SJCRH30 (cell line): ENCODE results near the gene C2orf15. TPM values are rescaled to one million over a fixed set of nuclear protein-coding genes. Genes with fewer than 3 reads are reported as not detected.

Experiments used
- DNase-seq, 2 experiments: peaks; one replicate each; pipeline ENCODE4 v3.0.0-alpha.2; 2015 to 2020
- H3K27ac ChIP-seq: fragments of 250-450 bp; sonication (Bioruptor Pico); 2 replicates; pipeline ENCODE4 v1.5.1; 2020; ENCODE audit warnings: mild to moderate bottlenecking, moderate library complexity
- H3K27me3 ChIP-seq: fragments of 250-450 bp; sonication (Bioruptor Pico); 2 replicates; pipeline ENCODE4 v1.5.1; 2020; ENCODE audit warnings: mild to moderate bottlenecking, moderate library complexity
- H3K36me3 ChIP-seq: fragments of 250-450 bp; sonication (Bioruptor Pico); 2 replicates; pipeline ENCODE4 v1.5.1; 2020; ENCODE audit warnings: mild to moderate bottlenecking, moderate library complexity
- H3K4me1 ChIP-seq: fragments of 250-450 bp; sonication (Bioruptor Pico); 2 replicates; pipeline ENCODE4 v1.5.1; 2020; ENCODE audit warnings: mild to moderate bottlenecking, moderate library complexity
- H3K4me3 ChIP-seq: fragments of 250-450 bp; sonication (Bioruptor Pico); 2 replicates; pipeline ENCODE4 v1.5.1; 2020; ENCODE audit warnings: mild to moderate bottlenecking, moderate library complexity
- H3K9me3 ChIP-seq: fragments of 250-450 bp; sonication (Bioruptor Pico); replicated peaks from 2 replicates; pipeline ENCODE4 v1.5.1; 2020; ENCODE audit warnings: mild to moderate bottlenecking, moderate library complexity
- total RNA-seq: library from RNA; depleted of rRNA; stranded (reverse); fragments of >200 nt; shearing (Covaris generic); gene quantifications from 2 replicates; pipeline ENCODE4 v1.2.3, GENCODE V29; 2014

Gene C2orf15
- total RNA-seq, 1 experiment from 2014 or later = 0.24 TPM

DNA sequence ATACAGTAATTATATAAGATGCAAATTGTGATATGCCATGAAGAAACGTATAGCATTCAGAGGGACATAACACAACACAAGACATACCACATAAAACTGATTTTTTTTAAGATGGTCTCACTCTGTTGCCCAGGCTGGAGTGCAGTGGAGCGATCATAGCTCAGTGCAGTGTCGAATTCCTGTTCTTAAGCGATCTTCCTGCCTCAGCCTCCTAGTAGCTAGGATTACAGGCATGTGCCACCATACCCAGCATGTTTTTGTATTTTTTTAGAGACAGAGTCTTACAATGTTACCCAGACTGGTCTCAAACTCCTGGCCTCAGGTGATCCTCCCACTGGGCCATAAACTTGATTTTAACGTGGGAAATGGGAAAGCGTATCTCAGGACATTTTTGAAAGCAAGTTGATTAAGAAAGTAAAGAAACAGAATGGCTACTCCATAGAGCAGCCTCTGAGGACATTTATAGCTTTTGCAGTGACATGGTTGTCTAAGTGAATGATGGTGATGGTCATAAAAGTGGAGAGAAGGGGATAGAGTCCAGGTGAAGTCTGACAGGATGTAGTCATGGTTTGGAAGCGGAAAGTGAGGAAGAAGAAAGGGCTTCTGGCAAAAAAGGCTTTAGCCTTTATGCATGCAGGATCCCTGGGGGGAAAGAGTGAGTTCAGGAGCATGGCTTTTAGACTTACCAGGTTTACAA, 10.8 kb downstream of the C2orf15 start:
- Histone ChIP-seq H3K4me1 (no peaks in the 10 kb centered on the region), H3K36me3 (no peaks in the 10 kb centered on the region)
- no peak for DNase-seq

DNA sequence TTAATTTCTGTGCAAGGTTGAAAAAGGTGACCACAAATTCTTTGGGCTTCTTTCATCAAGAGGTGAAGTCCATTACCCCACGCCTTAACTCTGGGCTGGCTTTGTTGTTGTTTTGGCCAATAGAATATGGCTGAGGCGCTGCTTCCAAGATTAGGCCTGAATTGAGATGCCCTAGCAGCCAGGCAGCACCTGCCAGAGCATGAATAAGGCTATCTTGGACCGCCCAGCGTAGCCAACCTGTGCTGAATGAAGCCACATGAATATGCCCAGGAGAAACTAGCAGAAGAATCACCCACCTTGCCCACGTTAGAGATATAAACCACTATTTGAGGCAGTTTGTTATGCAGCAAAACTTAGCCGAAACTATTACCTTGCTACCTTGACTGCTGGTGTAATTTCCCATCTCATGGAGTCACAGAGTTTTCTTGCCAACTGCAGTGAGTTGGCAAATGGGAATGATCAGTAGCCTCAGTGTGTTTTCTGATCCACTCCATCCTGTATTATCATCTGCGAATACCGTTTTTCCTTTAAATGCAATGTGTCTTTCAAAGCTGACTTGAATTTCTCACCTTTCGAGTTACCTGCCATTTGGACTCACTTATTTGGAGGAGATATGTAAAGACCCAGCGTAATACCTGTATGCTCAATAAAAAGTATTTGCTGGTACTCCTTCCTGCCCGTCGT, 12.6 kb downstream of the C2orf15 start:
- peak overlapping the region; percentile 89 for H3K4me3 ChIP-seq
- no peak for DNase-seq
- no peaks in the 10 kb centered on the region for H3K9me3 ChIP-seq
- H3K4me1 ChIP-seq = no peaks in the 10 kb centered on the region
- H3K27me3 ChIP-seq = no peaks in the 10 kb centered on the region
- peak overlapping the region; percentile 59; the same call in 1 of the 2 replicates for H3K27ac ChIP-seq
- H3K36me3 ChIP-seq = no peaks in the 10 kb centered on the region

More for the DNA sequence above, 10.8 kb downstream of the C2orf15 start:
- Histone ChIP-seq H3K27ac (no peak overlapping the region), H3K4me3 (no peak overlapping the region), H3K27me3 (no peaks in the 10 kb centered on the region), H3K9me3 (no peaks in the 10 kb centered on the region)

DNA sequence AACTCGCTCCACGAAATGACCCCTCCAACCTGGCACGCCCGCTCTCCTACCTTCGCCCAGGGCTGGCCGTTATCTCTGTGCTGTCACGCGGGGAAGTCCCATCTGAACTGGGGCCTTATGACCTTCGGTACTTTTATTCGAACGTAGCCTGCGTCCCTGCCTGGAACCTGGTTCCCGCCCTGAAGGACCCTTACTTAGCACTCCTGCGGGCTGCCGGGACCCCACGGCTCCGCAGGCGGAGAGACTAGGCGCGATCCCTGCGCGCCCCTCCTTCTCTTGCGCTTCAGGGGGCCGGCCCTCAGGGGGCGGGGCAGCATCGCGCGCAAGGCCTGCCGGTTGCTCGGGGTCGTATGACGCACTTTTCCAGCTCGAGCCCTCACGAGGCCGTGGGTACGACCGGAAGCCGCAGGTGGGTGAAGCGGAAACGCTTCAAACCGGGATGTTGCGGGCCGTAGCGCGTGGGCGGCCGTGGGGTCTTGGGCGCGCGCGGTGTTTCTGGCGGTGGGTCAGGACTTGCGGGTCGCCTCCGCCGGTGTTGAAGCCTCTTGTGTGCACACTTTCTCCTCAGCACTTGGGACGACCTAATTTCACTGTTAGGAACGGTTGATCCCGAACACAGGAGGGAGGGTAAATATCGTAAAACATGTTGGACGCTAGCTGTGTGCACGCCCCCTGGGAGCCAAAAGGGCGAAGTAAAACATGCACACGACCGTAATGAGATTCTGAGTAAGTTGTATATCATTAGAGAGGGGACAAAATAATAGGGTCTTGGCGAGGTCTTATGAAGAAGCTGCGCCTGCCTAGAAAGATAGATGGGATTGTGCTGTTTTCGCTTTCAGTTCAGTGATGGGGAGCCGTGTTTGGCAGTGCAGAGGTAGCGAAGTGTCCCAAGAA, 13.4 kb downstream of the C2orf15 start, which contains the start of the genes LIPT1 and TSGA10:
LIPT1 (plus strand) TSS at position 325 of the 894 bp plus-strand sequence. CDS start 6,991 bp downstream, outside the sequence.
TSGA10 (minus strand) TSS at position 300 of the 894 bp plus-strand sequence. CDS start 45,503 bp downstream, outside the sequence.
- Histone ChIP-seq H3K27ac (peak within 1 kb of the TSS; percentile 59), H3K4me1 (no peaks in the 10 kb centered on the region), H3K4me3 (peak within 1 kb of the TSS; percentile 89)

DNA sequence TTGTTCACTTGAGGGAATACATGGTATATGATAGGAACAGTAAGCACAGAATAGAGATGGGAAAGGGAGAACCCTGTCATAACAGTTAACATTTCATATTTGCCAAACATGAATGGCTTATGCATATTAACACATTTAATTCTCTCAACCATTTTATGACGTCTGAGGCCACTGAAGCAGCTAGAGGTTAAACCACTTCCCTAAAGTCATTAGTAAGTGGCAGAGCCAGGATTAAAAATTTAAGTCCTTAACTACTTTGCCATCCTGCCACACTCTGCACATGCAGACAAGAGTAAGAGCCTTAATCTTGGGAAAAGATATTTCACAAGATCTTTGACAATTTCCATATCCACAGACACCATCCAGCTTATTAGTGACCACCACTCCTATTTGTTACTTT, 15.4 kb downstream of the C2orf15 start:
- DNase-seq = no peak
- H3K27me3 ChIP-seq = no peaks in the 10 kb centered on the region
- H3K4me1 ChIP-seq = no peaks in the 10 kb centered on the region
- no peak overlapping the region for H3K4me3 ChIP-seq
- H3K36me3 ChIP-seq = no peaks in the 10 kb centered on the region
- H3K27ac ChIP-seq = no peak overlapping the region
- H3K9me3 ChIP-seq = no peaks in the 10 kb centered on the region

More for the DNA sequence above, 13.4 kb downstream of the C2orf15 start, which contains the start of the genes LIPT1 and TSGA10:
- H3K36me3 ChIP-seq = no peaks in the 10 kb centered on the region
- H3K9me3 ChIP-seq = no peaks in the 10 kb centered on the region
- peak; percentile 91 to 92 for DNase-seq
- no peaks in the 10 kb centered on the region for H3K27me3 ChIP-seq

DNA sequence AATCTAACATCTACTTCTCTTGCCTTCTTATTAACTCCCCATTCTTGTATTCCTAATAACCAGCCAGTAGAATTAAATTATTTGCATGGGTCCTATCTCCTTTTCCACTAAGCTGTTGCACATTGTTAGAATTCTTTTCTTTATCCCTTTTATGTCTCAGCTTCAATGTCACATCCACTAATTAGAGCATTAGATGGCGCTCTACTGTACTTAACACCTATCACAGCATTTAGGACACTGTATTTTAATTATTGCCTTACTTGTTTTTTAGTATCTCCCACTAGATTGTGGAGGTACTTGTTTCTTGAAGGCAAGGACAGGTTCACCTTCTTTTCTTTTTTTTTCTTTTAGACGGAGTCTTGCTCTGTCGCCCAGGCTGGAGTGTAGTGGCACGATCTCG, 17.1 kb downstream of the C2orf15 start:
- H3K27ac ChIP-seq = no peak overlapping the region
- H3K9me3 ChIP-seq = no peaks in the 10 kb centered on the region
- no peaks in the 10 kb centered on the region for H3K27me3 ChIP-seq
- no peak overlapping the region for H3K4me3 ChIP-seq
- DNase-seq = no peak
- no peaks in the 10 kb centered on the region for H3K4me1 ChIP-seq
- no peaks in the 10 kb centered on the region for H3K36me3 ChIP-seq

DNA sequence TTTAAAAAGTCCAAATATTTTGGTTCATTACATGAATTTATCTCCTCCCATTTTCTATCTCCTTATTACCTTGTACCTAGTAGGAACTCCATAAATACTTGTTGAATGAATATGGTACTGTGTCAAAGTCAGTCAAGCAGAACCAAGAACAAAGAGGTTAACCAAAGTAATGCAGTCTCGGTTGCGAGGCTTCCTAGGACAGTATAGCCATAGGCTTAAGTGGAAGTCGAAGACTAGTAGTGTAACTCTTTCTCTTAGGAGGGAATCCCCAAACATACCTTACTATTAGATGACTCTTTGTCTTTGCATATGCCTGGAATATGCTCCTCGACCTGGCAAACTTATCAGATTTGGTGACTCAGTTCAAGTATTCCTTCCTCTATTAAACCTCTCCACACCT, 18.1 kb downstream of the C2orf15 start:
- Histone ChIP-seq H3K4me1 (no peaks in the 10 kb centered on the region), H3K36me3 (no peaks in the 10 kb centered on the region; the same call in 1 of the 2 replicates), H3K27me3 (no peaks in the 10 kb centered on the region), H3K27ac (no peak overlapping the region), H3K4me3 (no peak overlapping the region), H3K9me3 (no peaks in the 10 kb centered on the region)
- DNase-seq = no peak

DNA sequence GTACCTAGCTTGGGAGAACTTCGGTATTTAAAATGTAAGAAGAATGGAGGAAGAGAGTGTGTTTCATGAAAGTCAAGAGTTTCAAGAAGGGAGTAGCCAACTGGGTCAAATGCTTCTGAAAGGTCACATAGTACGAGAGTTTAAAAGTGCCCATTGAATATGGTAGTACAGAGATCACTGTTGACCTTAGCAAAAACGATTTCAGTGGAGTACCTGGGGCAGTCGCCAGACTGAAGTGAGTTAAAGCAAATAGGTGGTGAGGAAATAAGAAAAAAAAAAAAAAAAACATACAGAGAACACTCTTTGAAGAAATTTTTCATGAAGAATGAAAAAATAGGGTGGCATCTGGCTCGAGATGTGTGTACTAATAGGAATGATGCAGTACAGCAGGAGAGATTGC, 24.7 kb downstream of the C2orf15 start:
- Histone ChIP-seq H3K27ac (no peak overlapping the region), H3K27me3 (no peaks in the 10 kb centered on the region), H3K4me1 (no peaks in the 10 kb centered on the region), H3K9me3 (no peaks in the 10 kb centered on the region), H3K4me3 (no peak overlapping the region), H3K36me3 (peaks cover 31% of the 10 kb centered on the region)
- no peak for DNase-seq

DNA sequence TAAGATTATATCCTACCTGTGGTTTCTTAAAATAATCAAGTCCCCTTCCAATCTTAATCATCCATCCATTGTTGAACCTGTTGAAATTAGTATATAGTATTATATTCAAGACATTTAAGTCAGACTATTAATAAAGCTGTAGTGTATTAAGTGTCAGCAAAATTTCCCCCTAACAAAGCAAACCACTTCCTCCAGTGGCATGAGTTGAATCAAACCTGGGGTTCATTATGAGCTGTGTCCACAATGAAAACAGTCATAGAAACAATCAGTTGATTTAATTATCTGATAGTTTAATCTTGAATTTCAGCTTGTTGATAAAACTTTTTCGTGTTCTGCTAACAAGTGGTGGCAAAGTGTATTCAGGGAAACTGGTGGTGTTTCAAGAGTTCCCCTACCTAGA, 28.0 kb downstream of the C2orf15 start:
- peaks cover 39% of the 10 kb centered on the region for H3K36me3 ChIP-seq

GRCh38 chr2:99171377-99172140, 30.1 kb downstream of the C2orf15 start:
- no peak for DNase-seq

More for the DNA sequence above, 28.0 kb downstream of the C2orf15 start:
- Histone ChIP-seq H3K4me3 (no peak overlapping the region), H3K4me1 (no peaks in the 10 kb centered on the region), H3K27me3 (no peaks in the 10 kb centered on the region), H3K27ac (no peak overlapping the region), H3K9me3 (no peaks in the 10 kb centered on the region)
- no peak for DNase-seq

GRCh38 chr2:99180755-99181623, 39.5 kb downstream of the C2orf15 start, which contains the start of the genes MITD1 and MRPL30:
Gene MITD1 (minus strand): TSS chr2:99181058. CDS start chr2:99180981, 77 bp downstream.
Gene MRPL30 (plus strand): TSS chr2:99181184. CDS start chr2:99186204, 5,020 bp downstream.
- Histone ChIP-seq H3K27me3 (no peaks in the 10 kb centered on the region), H3K4me1 (no peaks in the 10 kb centered on the region), H3K36me3 (no peaks in the 10 kb centered on the region), H3K9me3 (no peaks in the 10 kb centered on the region), H3K4me3 (peak within 1 kb of the TSS; percentile 70), H3K27ac (peak within 1 kb of the TSS; percentile 64)
- peak; percentile 92 to 98 for DNase-seq

More at GRCh38 chr2:99171377-99172140, 30.1 kb downstream of the C2orf15 start:
- no peaks in the 10 kb centered on the region for H3K9me3 ChIP-seq
- H3K27ac ChIP-seq = no peak overlapping the region
- H3K4me1 ChIP-seq = no peaks in the 10 kb centered on the region
- peaks cover 34% of the 10 kb centered on the region for H3K36me3 ChIP-seq
- H3K27me3 ChIP-seq = no peaks in the 10 kb centered on the region
- no peak overlapping the region for H3K4me3 ChIP-seq

GRCh38 chr2:99181624-99182000, 40.1 kb downstream of the C2orf15 start:
- peak overlapping the region; percentile 70 for H3K4me3 ChIP-seq
- H3K9me3 ChIP-seq = no peaks in the 10 kb centered on the region
- no peaks in the 10 kb centered on the region for H3K27me3 ChIP-seq
- no peaks in the 10 kb centered on the region for H3K4me1 ChIP-seq
- peak overlapping the region; percentile 64 for H3K27ac ChIP-seq
- H3K36me3 ChIP-seq = peaks cover under 1% of the 10 kb centered on the region; the same call in 1 of the 2 replicates
- DNase-seq = peak in 1 of 2 experiments; percentile 38

DNA sequence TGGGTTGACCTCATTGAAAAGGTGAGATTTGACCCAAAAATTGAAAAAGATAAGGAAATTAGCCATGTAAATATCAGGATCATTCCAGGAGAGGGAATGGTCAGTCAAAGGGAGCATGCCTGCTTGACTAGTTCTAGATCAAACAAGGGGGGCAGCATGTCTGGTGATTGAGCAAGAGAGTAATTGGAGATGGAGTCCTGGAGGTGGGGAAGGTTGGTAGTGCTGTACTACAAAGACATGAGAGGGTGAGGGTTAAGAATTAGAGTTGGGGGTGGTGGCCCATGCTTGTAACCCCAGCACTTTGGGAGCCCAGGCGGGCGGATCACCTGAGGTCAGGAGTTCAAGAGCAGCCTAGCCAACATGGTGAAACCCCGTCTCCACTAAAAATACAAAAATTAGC, 41.5 kb downstream of the C2orf15 start:
- Histone ChIP-seq H3K4me1 (no peaks in the 10 kb centered on the region), H3K4me3 (no peak overlapping the region), H3K27me3 (no peaks in the 10 kb centered on the region), H3K27ac (no peak overlapping the region), H3K9me3 (no peaks in the 10 kb centered on the region), H3K36me3 (peaks cover 3% of the 10 kb centered on the region)
- DNase-seq = no peak

- Histone ChIP-seq H3K27me3 (no peaks in the 10 kb centered on the region), H3K9me3 (no peaks in the 10 kb centered on the region), H3K4me3 (no peak overlapping the region), H3K4me1 (no peaks in the 10 kb centered on the region), H3K36me3 (peaks cover 16% of the 10 kb centered on the region), H3K27ac (no peak overlapping the region)
- no peak for DNase-seq
Measured at GRCh38 chr2:99184811-99185210, 43.3 kb downstream of the C2orf15 start.
